HUES64 (cell line): ENCODE results near the gene PTPRR.

Experiments used
- H3K27ac ChIP-seq: 2 replicates; pipeline ENCODE4 v1.7.0; 2013; ENCODE audit warnings: low read depth, low read length, inconsistent platforms
- H3K27me3 ChIP-seq: 2 replicates; pipeline ENCODE4 v1.6.1; 2013; ENCODE audit warnings: mild to moderate bottlenecking, low read length; ENCODE audit not compliant: insufficient read depth
- H3K36me3 ChIP-seq: 2 replicates; pipeline ENCODE4 v1.6.1; 2013; ENCODE audit warnings: mild to moderate bottlenecking, low read length; ENCODE audit not compliant: insufficient read depth
- H3K4me1 ChIP-seq: 2 replicates; pipeline ENCODE4 v1.6.1; 2013; ENCODE audit warnings: mild to moderate bottlenecking, low read length, moderate library complexity; ENCODE audit not compliant: insufficient read depth
- H3K4me3 ChIP-seq: 2 replicates; pipeline ENCODE4 v1.5.1; 2013; ENCODE audit warnings: mild to moderate bottlenecking, low read length, moderate library complexity
- H3K9ac ChIP-seq: 2 replicates; pipeline ENCODE4 v1.6.1; 2013; ENCODE audit warnings: mild to moderate bottlenecking, low read depth, low read length
- H3K9me3 ChIP-seq: 2 replicates; pipeline ENCODE4 v1.6.1; 2013; ENCODE audit warnings: low read depth, low read length; ENCODE audit not compliant: insufficient read depth
- WGBS: fragments of 150-250, 120-280 bp; methylation state at CpG from one replicate; pipeline ENCODE4 v1.1.7; 2013; ENCODE audit warnings: missing lambda C conversion rate; 5-methylcytosine and 5-hydroxymethylcytosine counted together

Gene PTPRR

DNA sequence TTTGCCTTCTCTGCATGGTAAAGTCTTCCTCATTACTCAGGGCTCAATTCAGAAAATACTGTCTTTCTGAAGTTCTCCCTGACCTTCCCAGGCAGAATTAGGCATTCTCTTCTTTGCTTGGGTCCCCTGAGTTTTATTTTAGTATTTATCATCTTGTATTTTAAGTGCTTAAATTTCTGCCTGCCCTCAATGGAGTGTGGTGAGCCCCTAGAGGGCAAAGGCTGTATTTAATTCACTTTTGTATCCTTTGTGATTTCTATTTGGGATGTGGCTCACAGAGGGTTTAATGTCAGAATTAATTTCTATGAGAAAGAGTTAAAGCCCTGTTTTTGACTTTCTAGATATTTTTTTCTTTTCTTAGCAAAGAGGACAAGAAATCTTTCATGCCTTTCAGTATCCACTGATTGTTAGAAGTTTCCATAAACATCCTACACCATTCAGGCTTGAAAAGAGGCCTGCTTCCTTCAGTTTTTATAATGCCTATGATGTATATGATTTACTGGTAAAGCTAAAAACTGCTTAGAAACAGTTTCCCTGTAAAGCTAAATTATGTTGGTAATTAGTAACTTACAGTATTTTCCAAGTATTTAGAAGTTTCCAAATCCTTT lies 227.8 kb downstream of the PTPRR start:
- Histone ChIP-seq H3K36me3 (no peaks in the 10 kb centered on the region), H3K27ac (no peak overlapping the region), H3K4me3 (no peak overlapping the region), H3K9ac (no peak overlapping the region), H3K27me3 (no peaks in the 10 kb centered on the region), H3K9me3 (no peaks in the 10 kb centered on the region), H3K4me1 (peaks cover 15% of the 10 kb centered on the region)

DNA sequence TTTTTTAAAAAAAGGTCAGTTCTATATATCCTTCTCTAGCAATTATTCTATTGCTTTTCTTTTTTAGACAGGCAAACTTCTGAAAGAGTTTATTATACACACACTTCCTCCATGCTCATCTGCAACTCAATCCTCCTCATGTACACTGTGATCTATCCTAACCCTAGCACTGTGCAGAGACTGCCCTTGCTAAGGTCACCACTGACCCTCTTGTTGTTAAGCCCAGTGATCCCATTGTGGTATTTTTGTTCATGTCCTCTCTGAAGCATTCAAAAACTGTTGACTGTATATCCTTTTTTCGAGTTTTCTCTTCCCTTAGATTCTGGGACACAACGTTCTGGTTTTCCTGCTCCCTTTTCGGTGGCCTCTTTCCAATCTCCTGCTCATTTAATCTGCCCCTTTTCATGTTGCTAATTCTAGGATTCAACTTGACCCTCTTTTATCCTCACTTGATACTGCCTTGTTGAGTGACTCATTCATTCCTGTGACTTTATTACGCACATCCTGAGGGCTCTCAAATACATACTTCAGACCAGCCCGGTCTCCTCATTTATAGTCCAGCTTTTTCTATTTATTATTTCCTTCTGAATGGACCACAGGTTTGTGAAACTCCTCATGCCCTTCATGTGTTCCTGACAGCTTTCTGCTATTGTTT lies 229.4 kb downstream of the PTPRR start:
- WGBS = 93% methylated on average over 5 of the region's 5 CpGs
- no peak overlapping the region for H3K4me3 ChIP-seq
- H3K36me3 ChIP-seq = no peaks in the 10 kb centered on the region
- H3K9ac ChIP-seq = no peak overlapping the region
- no peak overlapping the region for H3K27ac ChIP-seq
- H3K9me3 ChIP-seq = no peaks in the 10 kb centered on the region
- peaks cover 15% of the 10 kb centered on the region for H3K4me1 ChIP-seq
- no peaks in the 10 kb centered on the region for H3K27me3 ChIP-seq

DNA sequence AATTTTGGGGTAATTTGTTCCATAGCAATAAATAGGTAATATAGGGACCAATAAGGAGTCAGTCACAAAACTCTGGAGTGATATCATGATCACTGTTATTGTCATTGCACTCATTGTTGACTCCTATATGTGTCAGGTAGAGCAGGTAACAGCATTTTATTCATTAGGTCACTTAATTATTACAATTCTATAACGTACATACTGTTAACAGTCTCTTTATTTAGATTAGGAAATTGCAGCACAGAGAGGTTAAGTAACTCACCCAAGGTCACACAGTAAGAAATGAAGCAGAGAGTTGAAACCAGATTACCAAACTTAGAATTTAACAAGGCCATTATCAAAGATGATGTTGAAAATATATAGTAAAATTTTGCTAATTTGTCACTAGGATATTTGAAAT lies 233.6 kb downstream of the PTPRR start:
- no CpG with 5 or more reads among the region's 1 CpG for WGBS
- no peaks in the 10 kb centered on the region for H3K36me3 ChIP-seq
- H3K9ac ChIP-seq = no peak overlapping the region

DNA sequence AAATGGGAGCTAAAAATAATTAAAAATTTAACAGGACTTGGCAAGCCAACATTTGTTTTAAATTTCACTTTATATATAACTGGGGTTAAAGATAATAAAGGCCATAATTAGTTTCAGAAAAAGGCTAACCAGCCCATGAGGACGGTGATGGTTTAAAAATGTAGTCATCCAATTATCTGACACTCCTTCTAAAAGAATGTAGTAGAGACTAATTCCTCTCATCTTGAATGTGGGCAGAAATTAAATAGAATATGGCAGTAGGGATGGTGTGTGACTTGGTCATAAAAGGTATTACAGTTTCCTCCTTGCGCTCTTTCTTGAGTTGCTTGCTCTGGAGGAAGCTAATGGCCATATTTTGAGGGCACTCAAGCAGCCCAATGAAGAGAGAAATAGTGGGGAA lies 234.2 kb downstream of the PTPRR start:
- Histone ChIP-seq H3K4me1 (peaks cover 15% of the 10 kb centered on the region), H3K4me3 (no peak overlapping the region), H3K36me3 (no peaks in the 10 kb centered on the region), H3K27ac (no peak overlapping the region), H3K9ac (no peak overlapping the region), H3K9me3 (no peaks in the 10 kb centered on the region), H3K27me3 (no peaks in the 10 kb centered on the region)
- 93% methylated on average over 1 of the region's 2 CpGs for WGBS

More for the DNA sequence above, 233.6 kb downstream of the PTPRR start:
- Histone ChIP-seq H3K4me3 (no peak overlapping the region), H3K27ac (no peak overlapping the region), H3K4me1 (peaks cover 15% of the 10 kb centered on the region), H3K27me3 (no peaks in the 10 kb centered on the region), H3K9me3 (no peaks in the 10 kb centered on the region)

DNA sequence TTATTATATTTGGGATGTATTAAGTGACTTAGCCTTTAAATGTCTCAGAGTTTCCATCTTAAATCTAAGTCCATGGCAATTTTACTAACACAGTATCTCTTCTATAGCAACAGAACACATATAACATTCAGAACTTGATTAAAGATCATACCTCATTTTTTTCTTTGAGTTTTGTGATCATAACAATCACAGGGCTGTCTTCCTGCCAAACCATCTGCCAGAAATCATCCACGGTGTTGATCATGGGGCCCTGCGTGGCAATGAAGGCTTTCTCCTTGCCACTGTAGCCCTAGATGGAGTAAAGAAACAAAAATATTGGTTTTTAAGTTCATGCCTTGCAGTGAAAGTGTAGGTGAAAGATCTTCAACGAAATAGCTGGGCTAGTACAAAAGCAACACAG lies 236.6 kb downstream of the PTPRR start:
- Histone ChIP-seq H3K9me3 (no peaks in the 10 kb centered on the region), H3K36me3 (no peaks in the 10 kb centered on the region), H3K9ac (no peak overlapping the region), H3K27ac (no peak overlapping the region), H3K4me3 (no peak overlapping the region), H3K4me1 (0 out of 2 replicates have a peak, but pooled peaks cover 6% of the 10 kb centered on the region), H3K27me3 (no peaks in the 10 kb centered on the region)
- WGBS = 94% methylated on average over 3 of the region's 3 CpGs

DNA sequence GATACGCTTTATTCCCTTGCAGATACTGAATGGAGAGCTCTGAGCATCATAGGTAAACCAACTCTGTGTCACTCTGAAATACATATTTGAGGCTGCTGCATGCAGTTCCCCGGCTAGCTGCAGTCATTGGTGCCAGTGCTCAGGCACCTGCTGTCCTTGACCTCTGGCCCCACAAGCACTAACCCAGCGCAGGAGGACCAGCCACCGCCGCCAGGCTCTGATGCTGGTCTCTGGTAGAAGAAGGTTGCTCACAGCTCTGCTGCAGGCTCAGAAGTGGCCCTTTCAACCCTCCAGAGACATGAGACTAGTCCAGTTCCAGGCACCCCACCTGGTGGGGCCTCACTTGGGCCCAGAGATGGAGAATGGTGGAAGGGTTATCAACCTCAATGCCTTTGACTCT lies 248.8 kb downstream of the PTPRR start:
- Histone ChIP-seq H3K4me1 (no peaks in the 10 kb centered on the region), H3K4me3 (no peak overlapping the region), H3K27me3 (no peaks in the 10 kb centered on the region), H3K9ac (no peak overlapping the region), H3K36me3 (no peaks in the 10 kb centered on the region), H3K27ac (no peak overlapping the region), H3K9me3 (no peaks in the 10 kb centered on the region)
- 92% methylated on average over 5 of the region's 5 CpGs for WGBS

DNA sequence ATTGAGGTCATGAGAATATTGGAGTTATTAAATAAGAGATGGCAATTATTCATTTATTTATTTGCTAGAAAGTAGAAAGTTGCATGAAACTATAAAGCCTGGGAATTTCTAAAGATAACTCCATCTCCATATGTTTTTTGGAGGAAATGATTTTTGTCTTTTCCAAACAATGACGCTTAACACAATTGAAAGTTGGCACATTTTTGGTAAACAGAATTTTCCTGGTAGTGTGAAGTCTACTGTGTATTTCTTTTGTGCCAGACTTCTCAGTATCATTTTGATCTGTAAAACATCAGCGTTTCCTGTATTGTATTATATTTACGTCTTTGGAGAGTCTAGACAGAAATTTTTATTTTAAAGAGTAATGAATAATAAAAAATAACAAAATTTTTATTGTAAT lies 249.6 kb downstream of the PTPRR start:
- H3K4me1 ChIP-seq = no peaks in the 10 kb centered on the region
- H3K27me3 ChIP-seq = no peaks in the 10 kb centered on the region
- H3K27ac ChIP-seq = no peak overlapping the region
- no peak overlapping the region for H3K9ac ChIP-seq
- no peaks in the 10 kb centered on the region for H3K9me3 ChIP-seq
- 96% methylated on average over 1 of the region's 3 CpGs for WGBS
- no peaks in the 10 kb centered on the region for H3K36me3 ChIP-seq
- H3K4me3 ChIP-seq = no peak overlapping the region

DNA sequence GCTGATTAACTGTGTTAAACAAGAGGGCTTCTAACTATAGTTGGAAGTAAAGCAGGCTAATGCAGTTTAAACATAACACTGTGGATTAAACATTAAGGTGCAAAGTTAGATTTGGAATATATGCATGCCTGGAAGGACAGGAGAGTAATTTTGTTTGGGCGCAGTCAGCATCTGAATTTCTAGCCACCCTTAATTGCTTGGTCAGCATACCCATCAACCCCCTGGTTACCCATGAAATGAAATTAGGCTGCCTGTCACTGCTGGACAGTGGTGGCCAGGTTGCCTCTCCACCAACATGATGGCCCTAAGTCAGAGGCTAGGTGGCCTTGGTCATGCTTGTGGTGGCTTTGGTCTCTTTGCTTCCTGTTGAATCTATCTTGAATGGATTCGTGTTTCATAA lies 253.3 kb downstream of the PTPRR start:
- Histone ChIP-seq H3K27me3 (no peaks in the 10 kb centered on the region), H3K36me3 (no peaks in the 10 kb centered on the region), H3K9ac (no peak overlapping the region), H3K4me1 (peaks cover 24% of the 10 kb centered on the region), H3K4me3 (no peak overlapping the region), H3K9me3 (no peaks in the 10 kb centered on the region), H3K27ac (no peak overlapping the region)
- 96% methylated on average over 2 of the region's 2 CpGs for WGBS

DNA sequence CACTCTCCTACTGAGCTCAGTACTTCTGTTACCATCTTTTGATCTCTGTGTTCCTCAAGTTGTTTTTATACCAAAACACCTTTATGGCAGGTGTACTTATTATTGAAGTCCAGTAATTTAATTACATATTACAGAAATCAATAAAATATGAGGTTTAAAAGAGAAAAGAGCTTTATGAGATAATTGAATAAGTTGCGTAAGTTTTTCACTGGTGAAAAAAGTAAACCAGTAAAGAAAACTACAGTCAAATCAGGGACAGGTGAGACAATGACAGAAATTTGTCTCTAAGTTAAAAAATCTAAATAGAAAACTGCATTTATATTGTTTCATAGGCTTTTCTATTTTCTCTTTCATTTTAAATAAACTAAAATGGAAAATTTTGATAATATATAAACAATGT lies 254.2 kb downstream of the PTPRR start:
- H3K27ac ChIP-seq = no peak overlapping the region
- H3K4me3 ChIP-seq = no peak overlapping the region
- no peaks in the 10 kb centered on the region for H3K36me3 ChIP-seq
- 89% methylated on average over 1 of the region's 1 CpG for WGBS
- peaks cover 33% of the 10 kb centered on the region for H3K4me1 ChIP-seq
- no peaks in the 10 kb centered on the region for H3K27me3 ChIP-seq
- no peaks in the 10 kb centered on the region for H3K9me3 ChIP-seq
- H3K9ac ChIP-seq = no peak overlapping the region

DNA sequence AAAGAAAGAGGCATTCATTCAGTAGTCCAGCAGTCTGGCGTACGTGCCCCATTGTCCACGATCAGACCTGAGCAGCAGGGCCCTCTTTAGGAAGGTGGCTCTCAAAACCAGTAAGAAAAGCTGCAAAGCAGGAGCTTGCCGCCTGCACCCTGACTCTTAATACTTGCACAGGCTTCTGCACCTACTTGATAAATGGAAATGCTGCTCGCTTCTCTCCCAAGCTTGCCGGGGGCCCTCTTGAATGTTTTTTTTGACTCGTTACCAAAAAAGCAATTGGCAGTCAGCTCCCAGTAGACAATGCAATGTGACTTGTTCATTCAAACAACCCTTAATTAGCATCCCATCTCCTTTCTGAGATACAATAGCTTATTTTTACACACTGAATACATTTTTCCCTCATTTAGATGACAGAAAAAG lies 256.1 kb downstream of the PTPRR start:
- Histone ChIP-seq H3K36me3 (no peaks in the 10 kb centered on the region), H3K27me3 (no peaks in the 10 kb centered on the region), H3K9me3 (no peaks in the 10 kb centered on the region), H3K4me1 (peaks cover 35% of the 10 kb centered on the region), H3K4me3 (peak overlapping the region; percentile 18), H3K9ac (peak overlapping the region; percentile 16), H3K27ac (peak overlapping the region; percentile 8; the same call in 1 of the 2 replicates)
- WGBS = 43% methylated on average over 7 of the region's 7 CpGs

DNA sequence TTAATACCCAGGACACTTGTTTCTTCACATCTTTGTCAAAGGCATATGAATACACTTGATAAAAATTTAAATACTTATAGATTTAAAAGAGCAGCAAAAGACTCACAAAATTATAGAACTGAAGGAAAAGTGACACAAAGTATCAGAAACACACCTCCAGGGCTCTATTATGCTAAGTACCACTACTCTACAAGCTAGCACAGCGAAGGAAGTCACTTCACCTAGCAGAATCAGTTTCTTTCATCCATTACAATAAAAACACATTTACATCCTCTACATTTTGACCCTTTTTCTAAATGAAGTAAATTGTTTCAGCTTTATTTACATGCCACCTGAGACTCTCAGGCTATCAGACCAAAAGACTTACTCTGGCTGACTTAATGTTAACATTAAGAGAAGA lies 256.7 kb downstream of the PTPRR start:
- peak overlapping the region; percentile 16 for H3K9ac ChIP-seq
- no peaks in the 10 kb centered on the region for H3K27me3 ChIP-seq
- H3K9me3 ChIP-seq = no peaks in the 10 kb centered on the region
- 16% methylated on average over 1 of the region's 1 CpG for WGBS
- H3K4me3 ChIP-seq = peak overlapping the region; percentile 18
- H3K27ac ChIP-seq = no peak overlapping the region; the same call in 1 of the 2 replicates
- H3K36me3 ChIP-seq = no peaks in the 10 kb centered on the region
- H3K4me1 ChIP-seq = peaks cover 35% of the 10 kb centered on the region
